Mesenchymal stem cell (in vitro differentiated cells and primary cell): ENCODE results near the gene CACNA1C.

Experiments used
- DNase-seq: peaks from one replicate; pipeline ENCODE4 v3.0.0-alpha.2; 2013
- H2AFZ ChIP-seq: one replicate; pipeline ENCODE4 v1.6.1; 2013; ENCODE audit warnings: low read depth, mild to moderate bottlenecking, control low read depth, inconsistent platforms, low read length, moderate library complexity
- H2AK5ac ChIP-seq: 2 replicates; pipeline ENCODE4 v1.6.1; 2013; ENCODE audit warnings: low read length, moderate library complexity, mild to moderate bottlenecking, inconsistent platforms; ENCODE audit not compliant: severe bottlenecking
- H2BK120ac ChIP-seq: one replicate; pipeline ENCODE4 v1.6.1; 2013; ENCODE audit warnings: low read depth, mild to moderate bottlenecking, inconsistent platforms, low read length, moderate library complexity
- H2BK12ac ChIP-seq, 2 experiments: one replicate each; pipeline ENCODE4 v1.6.1; 2013; ENCODE audit warnings: inconsistent platforms in 2 of 2, low read length in 2 of 2, mild to moderate bottlenecking in 2 of 2, moderate library complexity in 2 of 2, control low read depth in 1 of 2
- H2BK15ac ChIP-seq: one replicate; pipeline ENCODE4 v1.6.1; 2013; ENCODE audit warnings: mild to moderate bottlenecking, low read depth, inconsistent platforms; ENCODE audit not compliant: poor library complexity, severe bottlenecking
- H2BK5ac ChIP-seq: 2 replicates; pipeline ENCODE4 v1.6.1; 2013; ENCODE audit warnings: low read depth, mild to moderate bottlenecking, low read length, control low read depth, inconsistent platforms; ENCODE audit not compliant: poor library complexity, severe bottlenecking
- H3K14ac ChIP-seq, 2 experiments: one replicate each; pipeline ENCODE4 v1.6.1; 2013; ENCODE audit warnings: inconsistent platforms in 2 of 2, low read length in 2 of 2, control low read depth in 1 of 2, mild to moderate bottlenecking in 1 of 2, moderate library complexity in 1 of 2
- H3K18ac ChIP-seq, 2 experiments: one replicate each; pipeline ENCODE4 v1.6.1; 2013; ENCODE audit warnings: inconsistent platforms in 2 of 2, low read length in 2 of 2, control low read depth in 1 of 2, low read depth in 1 of 2, mild to moderate bottlenecking in 1 of 2
- H3K23ac ChIP-seq, 2 experiments: one replicate each; pipeline ENCODE4 v1.6.1; 2013; ENCODE audit warnings: inconsistent platforms in 2 of 2, low read length in 2 of 2, mild to moderate bottlenecking in 2 of 2, moderate library complexity in 2 of 2, control low read depth in 1 of 2
- H3K27ac ChIP-seq: 2 replicates; pipeline ENCODE4 v1.5.1; 2013; ENCODE audit warnings: mild to moderate bottlenecking, moderate library complexity, low read length, control low read depth, inconsistent platforms; ENCODE audit not compliant: poor library complexity, severe bottlenecking
- H3K27me3 ChIP-seq, 2 experiments: 2 replicates each; pipeline versions ENCODE4 v1.6.1 to v1.7.0; 2013; ENCODE audit warnings: low read length in 2 of 2, mild to moderate bottlenecking in 2 of 2, moderate library complexity in 2 of 2, control low read depth in 1 of 2, inconsistent platforms in 1 of 2; ENCODE audit not compliant: control insufficient read depth in 1 of 2, insufficient read depth in 1 of 2
- H3K36me3 ChIP-seq, 2 experiments: 2 replicates each; pipeline versions ENCODE4 v1.6.1 to v1.7.0; 2013; ENCODE audit warnings: low read length in 2 of 2, control low read depth in 1 of 2, inconsistent platforms in 1 of 2, low read depth in 1 of 2, mild to moderate bottlenecking in 1 of 2; ENCODE audit not compliant: insufficient read depth in 2 of 2, control insufficient read depth in 1 of 2
- H3K4ac ChIP-seq, 2 experiments: one replicate each; pipeline ENCODE4 v1.6.1; 2013; ENCODE audit warnings: inconsistent platforms in 2 of 2, low read length in 2 of 2, mild to moderate bottlenecking in 2 of 2, moderate library complexity in 2 of 2, control low read depth in 1 of 2, low read depth in 1 of 2
- H3K4me1 ChIP-seq: 2 replicates; pipeline ENCODE4 v1.6.1; 2013; ENCODE audit warnings: low read depth, low read length, control low read depth; ENCODE audit not compliant: control insufficient read depth, insufficient read depth
- H3K4me2 ChIP-seq: 2 replicates; pipeline ENCODE4 v1.6.1; 2013; ENCODE audit warnings: low read length, mild to moderate bottlenecking, inconsistent platforms; ENCODE audit not compliant: poor library complexity, severe bottlenecking
- H3K4me3 ChIP-seq, 2 experiments: 2 replicates each; pipeline versions ENCODE4 v1.5.1 to v1.7.0; 2013; ENCODE audit warnings: low read length in 2 of 2, mild to moderate bottlenecking in 2 of 2, control low read depth in 1 of 2, low read depth in 1 of 2; ENCODE audit not compliant: insufficient read depth in 1 of 2
- H3K79me1 ChIP-seq: replicated peaks from 2 replicates; pipeline ENCODE4 v1.6.1; 2013; ENCODE audit warnings: mild to moderate bottlenecking, control low read depth, low read length, inconsistent platforms; ENCODE audit not compliant: poor library complexity, severe bottlenecking
- H3K9ac ChIP-seq: 2 replicates; pipeline ENCODE4 v1.7.0; 2013; ENCODE audit warnings: mild to moderate bottlenecking, low read length, moderate library complexity
- H3K9me3 ChIP-seq: 2 replicates; pipeline ENCODE4 v1.7.0; 2013; ENCODE audit warnings: mild to moderate bottlenecking, low read length; ENCODE audit not compliant: control insufficient read depth
- H4K8ac ChIP-seq: one replicate; pipeline ENCODE4 v1.6.1; 2013; ENCODE audit warnings: inconsistent platforms, mild to moderate bottlenecking, low read length, moderate library complexity
- H4K91ac ChIP-seq: one replicate; pipeline ENCODE4 v1.6.1; 2013; ENCODE audit warnings: mild to moderate bottlenecking, low read length, inconsistent platforms
- WGBS: methylation state at CpG from one replicate; pipeline ENCODE4 v1.1.7; 2013; ENCODE audit warnings: mixed read lengths; 5-methylcytosine and 5-hydroxymethylcytosine counted together

The CACNA1C gene

GRCh38 chr12:2338381-2338780, 285.6 kb downstream of the CACNA1C start:
- H2BK15ac ChIP-seq, result no peak overlapping the region
- H3K4me3 ChIP-seq, result no peak overlapping the region
- no peak overlapping the region for H3K23ac ChIP-seq
- H3K9ac ChIP-seq, result peak overlapping the region; percentile 18
- peak overlapping the region; percentile 68 to 92 for H3K18ac ChIP-seq
- DNase-seq, result no peak
- H2BK5ac ChIP-seq, result no peak overlapping the region
- H3K4me1 ChIP-seq, result peaks cover 34% of the 10 kb centered on the region
- H3K27me3 ChIP-seq, result no peaks in the 10 kb centered on the region
- H2AK5ac ChIP-seq, result peak overlapping the region; percentile 43
- peak overlapping the region; percentile 21 for H2BK120ac ChIP-seq
- H3K36me3 ChIP-seq, result no peaks in the 10 kb centered on the region
- no peaks in the 10 kb centered on the region for H3K9me3 ChIP-seq
- peak overlapping the region in 1 of 2 experiments; percentile 82 for H3K14ac ChIP-seq
- no peak overlapping the region for H4K8ac ChIP-seq
- peak overlapping the region in 1 of 2 experiments; percentile 75 for H3K4ac ChIP-seq
- H2AFZ ChIP-seq, result no peak overlapping the region
- no peak overlapping the region for H3K27ac ChIP-seq
- H2BK12ac ChIP-seq, result peak overlapping the region; percentile 75 to 89
- no peak overlapping the region for H3K4me2 ChIP-seq
- H4K91ac ChIP-seq, result peak overlapping the region; percentile 83
- no peaks in the 10 kb centered on the region for H3K79me1 ChIP-seq
- 91% methylated on average over 4 of the region's 5 CpGs for WGBS

DNA sequence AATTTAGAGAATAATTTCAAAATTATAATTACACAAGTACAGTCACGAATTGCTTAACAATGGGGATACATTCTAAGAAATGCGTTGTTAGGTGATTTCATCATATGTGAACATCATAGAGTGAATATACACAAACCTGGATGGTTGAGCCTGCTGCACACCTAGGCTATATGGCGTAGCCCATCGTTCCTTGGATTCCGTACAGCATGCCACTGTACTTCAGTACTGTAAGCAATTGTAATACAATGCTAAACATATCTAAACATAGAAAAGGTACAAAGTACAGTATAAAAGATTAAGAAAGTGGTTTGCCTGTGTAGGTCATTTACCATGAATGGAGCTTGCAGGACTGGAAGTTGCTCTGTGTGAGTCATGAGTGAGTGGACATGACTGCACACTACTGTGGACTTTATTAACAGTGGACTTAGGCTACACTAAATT, 286.2 kb downstream of the CACNA1C start:
- Histone ChIP-seq H3K4ac (no peak overlapping the region), H2AK5ac (no peak overlapping the region), H3K27me3 (no peaks in the 10 kb centered on the region), H3K9me3 (no peaks in the 10 kb centered on the region), H3K23ac (no peak overlapping the region), H3K4me2 (no peak overlapping the region), H3K9ac (peak overlapping the region; percentile 34), H3K4me1 (peaks cover 34% of the 10 kb centered on the region), H2BK15ac (no peak overlapping the region), H3K79me1 (no peaks in the 10 kb centered on the region), H3K36me3 (no peaks in the 10 kb centered on the region), H2BK5ac (no peak overlapping the region), H4K8ac (no peak overlapping the region), H2AFZ (no peak overlapping the region), H3K4me3 (no peak overlapping the region), H2BK12ac (peak overlapping the region; percentile 37 to 69), H3K18ac (no peak overlapping the region), H2BK120ac (no peak overlapping the region), H3K27ac (no peak overlapping the region), H3K14ac (no peak overlapping the region), H4K91ac (no peak overlapping the region)
- 40% methylated on average over 4 of the region's 5 CpGs for WGBS
- DNase-seq, result peak; percentile 86

DNA sequence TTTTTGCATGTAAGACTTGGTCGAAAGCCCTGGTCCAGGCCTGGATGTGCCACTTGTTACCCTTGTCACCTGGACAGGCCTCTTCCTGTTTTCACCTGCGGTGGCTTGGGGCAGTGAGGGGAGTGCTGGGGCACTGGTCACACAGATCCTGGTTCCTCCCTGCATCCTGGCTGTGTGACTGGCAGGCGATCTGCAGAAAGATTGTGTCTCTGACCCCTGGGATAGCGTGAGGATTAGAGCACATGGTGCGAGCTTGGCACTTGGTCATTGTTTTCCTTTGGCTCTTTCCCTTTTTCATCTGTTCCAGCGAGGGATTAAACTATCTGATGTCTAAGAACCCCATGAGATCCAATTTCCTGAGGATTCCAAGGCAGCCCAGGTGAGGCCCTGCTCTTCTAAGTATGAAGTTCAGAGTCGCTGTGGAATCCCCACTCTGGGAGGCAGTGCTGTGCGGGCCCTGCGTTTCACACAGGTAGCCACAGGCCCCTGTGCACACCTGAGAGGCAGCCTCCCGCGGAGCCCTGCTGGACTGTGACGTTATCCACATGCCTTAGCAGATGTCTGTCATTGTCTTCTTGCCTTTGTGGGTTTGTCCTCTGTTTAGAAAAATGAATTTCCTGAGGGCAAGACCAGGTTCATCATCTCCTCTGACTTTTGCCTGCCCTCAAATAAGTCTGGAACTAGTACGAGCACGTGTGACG, 288.4 kb downstream of the CACNA1C start:
- H4K91ac ChIP-seq, result peak overlapping the region; percentile 98
- no peak for DNase-seq
- H3K4me3 ChIP-seq, result peak overlapping the region in 1 of 2 experiments; percentile 8
- peak overlapping the region; percentile 81 for H2BK120ac ChIP-seq
- peak overlapping the region; percentile 85 for H2BK15ac ChIP-seq
- H3K4ac ChIP-seq, result peak overlapping the region; percentile 66
- peak overlapping the region; percentile 73 to 95 for H3K18ac ChIP-seq
- no peaks in the 10 kb centered on the region for H3K27me3 ChIP-seq
- H3K4me2 ChIP-seq, result no peak overlapping the region
- peak overlapping the region; percentile 93 to 97 for H2BK12ac ChIP-seq
- 87% methylated on average over 15 of the region's 15 CpGs for WGBS
- H3K79me1 ChIP-seq, result no peaks in the 10 kb centered on the region
- H2AK5ac ChIP-seq, result peak overlapping the region; percentile 26
- peak overlapping the region; percentile 91 for H4K8ac ChIP-seq
- H3K4me1 ChIP-seq, result peaks cover 31% of the 10 kb centered on the region
- H3K9me3 ChIP-seq, result no peaks in the 10 kb centered on the region
- no peak overlapping the region for H3K27ac ChIP-seq
- H3K14ac ChIP-seq, result peak overlapping the region in 1 of 2 experiments; percentile 10
- H2AFZ ChIP-seq, result no peak overlapping the region
- H3K23ac ChIP-seq, result no peak overlapping the region
- no peak overlapping the region for H2BK5ac ChIP-seq
- H3K36me3 ChIP-seq, result no peaks in the 10 kb centered on the region
- H3K9ac ChIP-seq, result peak overlapping the region; percentile 36

DNA sequence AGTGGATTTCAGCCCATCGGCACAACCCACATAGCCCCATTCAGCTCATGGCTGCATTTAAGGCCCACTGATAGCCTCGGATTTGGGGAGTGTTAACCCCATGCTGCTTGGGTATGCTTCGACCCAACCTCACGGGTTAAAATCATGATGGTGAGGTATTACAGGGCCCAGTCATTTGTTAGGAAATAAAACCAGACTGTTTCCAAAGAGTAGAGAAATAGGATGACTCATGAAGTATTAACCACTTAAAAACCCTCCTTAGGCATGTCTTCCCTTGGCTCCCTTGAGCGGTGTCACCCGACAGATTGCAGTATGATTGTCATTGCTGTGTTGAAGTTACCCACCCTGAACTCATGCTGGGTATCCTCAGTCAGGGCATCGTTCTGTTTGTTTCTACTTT, 289.1 kb downstream of the CACNA1C start:
- H3K4me3 ChIP-seq, result no peak overlapping the region
- H3K27ac ChIP-seq, result no peak overlapping the region
- H4K8ac ChIP-seq, result peak overlapping the region; percentile 87
- H2AK5ac ChIP-seq, result no peak overlapping the region
- H3K27me3 ChIP-seq, result no peaks in the 10 kb centered on the region
- H3K36me3 ChIP-seq, result no peaks in the 10 kb centered on the region
- peak; percentile 95 for DNase-seq
- no peak overlapping the region for H3K23ac ChIP-seq
- H2BK120ac ChIP-seq, result peak overlapping the region; percentile 81
- peak overlapping the region; percentile 70 to 87 for H3K18ac ChIP-seq
- no peak overlapping the region for H2AFZ ChIP-seq
- 15% methylated on average over 6 of the region's 7 CpGs for WGBS
- H2BK12ac ChIP-seq, result peak overlapping the region; percentile 66 to 93
- no peaks in the 10 kb centered on the region for H3K79me1 ChIP-seq
- H3K9ac ChIP-seq, result peak overlapping the region; percentile 36
- peak overlapping the region; percentile 66 for H3K4ac ChIP-seq
- no peak overlapping the region for H2BK15ac ChIP-seq
- H3K14ac ChIP-seq, result peak overlapping the region in 1 of 2 experiments; percentile 41
- H3K4me2 ChIP-seq, result no peak overlapping the region
- H4K91ac ChIP-seq, result peak overlapping the region; percentile 73
- H2BK5ac ChIP-seq, result no peak overlapping the region
- peaks cover 26% of the 10 kb centered on the region for H3K4me1 ChIP-seq
- no peaks in the 10 kb centered on the region for H3K9me3 ChIP-seq
